Neural cell (in vitro differentiated cells): ENCODE measurements around the gene NINL. TPM values are rescaled to one million over a fixed set of nuclear protein-coding genes. Genes with fewer than 3 reads are reported as not detected.

ENCODE experiments used
- H2AFZ ChIP-seq: fragments of 200-600, 300-800 bp; sonication (generic), shearing (Covaris generic); 2 replicates; pipeline ENCODE4 v1.6.0; 2014; ENCODE audit warnings: low read depth, mild to moderate bottlenecking, antibody characterized with exemption, low read length, moderate library complexity
- H3F3A ChIP-seq: fragments of 200-600 bp; shearing (Covaris generic); 2 replicates; pipeline ENCODE4 v1.6.1; 2016; ENCODE audit warnings: mild to moderate bottlenecking, moderate library complexity, mixed read lengths, antibody characterized with exemption, low read length; ENCODE audit not compliant: insufficient read depth, poor library complexity, severe bottlenecking
- H3K27ac ChIP-seq: fragments of 200-600, 300-800 bp; sonication (generic), shearing (Covaris generic); 2 replicates; pipeline ENCODE4 v1.5.1; 2014; ENCODE audit warnings: mild to moderate bottlenecking, low read length, moderate library complexity
- H3K27me3 ChIP-seq: fragments of 300-800, 200-600 bp; sonication (generic), shearing (Covaris generic); 2 replicates; pipeline ENCODE4 v1.6.0; 2014; ENCODE audit warnings: mild to moderate bottlenecking, low read depth, low read length, moderate library complexity; ENCODE audit not compliant: insufficient read depth
- H3K36me3 ChIP-seq: fragments of 300-800, 200-600 bp; sonication (generic), shearing (Covaris generic); 2 replicates; pipeline ENCODE4 v1.5.1; 2014; ENCODE audit warnings: mild to moderate bottlenecking, antibody characterized with exemption, low read length, moderate library complexity; ENCODE audit not compliant: insufficient read depth
- H3K4me2 ChIP-seq: fragments of 300-800, 200-600 bp; sonication (generic), shearing (Covaris generic); 2 replicates; pipeline ENCODE4 v1.6.0; 2014; ENCODE audit warnings: mild to moderate bottlenecking, low read length
- H3K4me3 ChIP-seq: fragments of 300-800, 200-600 bp; sonication (generic), shearing (Covaris generic); 2 replicates; pipeline ENCODE4 v1.5.1; 2014; ENCODE audit warnings: mild to moderate bottlenecking, low read length, moderate library complexity
- H3K79me2 ChIP-seq: fragments of 200-600 bp; shearing (Covaris generic); replicated peaks from 2 replicates; pipeline ENCODE4 v1.6.0; 2014; ENCODE audit warnings: mild to moderate bottlenecking, low read length, moderate library complexity; ENCODE audit not compliant: insufficient read depth
- H3K9ac ChIP-seq: fragments of 300-800, 200-600 bp; sonication (generic), shearing (Covaris generic); 2 replicates; pipeline ENCODE4 v1.6.1; 2016; ENCODE audit warnings: mild to moderate bottlenecking, low read length, mixed read lengths
- H3K9me2 ChIP-seq: fragments of 200-600 bp; shearing (Covaris generic); 2 replicates; pipeline ENCODE4 v1.6.1; 2016; ENCODE audit warnings: mild to moderate bottlenecking, low read length, mixed read lengths; ENCODE audit not compliant: insufficient read depth
- H3K9me3 ChIP-seq: fragments of 200-600, 300-800 bp; sonication (generic), shearing (Covaris generic); 2 replicates; pipeline ENCODE4 v1.6.1; 2016; ENCODE audit warnings: mild to moderate bottlenecking, mixed run types, low read length, moderate library complexity, mixed read lengths
- H4K20me1 ChIP-seq: fragments of 200-600 bp; shearing (Covaris generic); 2 replicates; pipeline ENCODE4 v1.6.1; 2016; ENCODE audit warnings: mild to moderate bottlenecking, mixed run types; ENCODE audit not compliant: insufficient read depth
- CTCF ChIP-seq: fragments of 450-650 bp; IDR thresholded peaks from 2 replicates; pipeline ENCODE4 v1.5.1; 2014; ENCODE audit warnings: antibody characterized with exemption, mild to moderate bottlenecking, moderate library complexity; ENCODE audit not compliant: poor library complexity, severe bottlenecking
- EZH2 ChIP-seq: fragments of 200-600, 300-800 bp; shearing (Covaris generic), sonication (generic); IDR thresholded peaks from 2 replicates; pipeline ENCODE4 v1.6.1; 2014; ENCODE audit warnings: antibody characterized with exemption, low read length, borderline replicate concordance, mild to moderate bottlenecking; ENCODE audit not compliant: insufficient read depth, poor library complexity, severe bottlenecking
- MXI1 ChIP-seq: fragments of 450-650 bp; conservative IDR thresholded peaks from 2 replicates; pipeline ENCODE4 v1.6.1; 2014; ENCODE audit warnings: antibody characterized with exemption, mild to moderate bottlenecking; ENCODE audit not compliant: poor library complexity, severe bottlenecking
- RAD21 ChIP-seq: fragments of 450-650 bp; conservative IDR thresholded peaks from 2 replicates; pipeline ENCODE4 v1.6.1; 2014; ENCODE audit warnings: antibody characterized with exemption, mild to moderate bottlenecking, moderate library complexity
- SMC3 ChIP-seq: fragments of 450-650 bp; conservative IDR thresholded peaks from 2 replicates; pipeline ENCODE4 v1.6.1; 2014; ENCODE audit warnings: antibody characterized with exemption, mild to moderate bottlenecking, moderate library complexity; ENCODE audit not compliant: poor library complexity
- TAF1 ChIP-seq: IDR thresholded peaks from 2 replicates; pipeline ENCODE4 v1.6.1; 2012; ENCODE audit warnings: low read depth
- polyA plus RNA-seq: library from polyadenylated mRNA; depleted of rRNA; stranded (reverse); fragments of >200 nt; gene quantifications from 2 replicates; pipeline ENCODE4 v1.2.3, GENCODE V29; 2014

Gene NINL
- polyA plus RNA-seq, 1 donor from 2014 or later, result 49.6 TPM

- H2AFZ ChIP-seq, result no peak overlapping the region
- no peak overlapping the region for H3K9ac ChIP-seq
- H3F3A ChIP-seq, result no peaks in the 10 kb centered on the region
- H3K79me2 ChIP-seq, result no peaks in the 10 kb centered on the region
- no peaks in the 10 kb centered on the region for H3K36me3 ChIP-seq
- no peaks in the 10 kb centered on the region for H4K20me1 ChIP-seq
- no peak overlapping the region for H3K4me2 ChIP-seq
- H3K9me2 ChIP-seq, result no peaks in the 10 kb centered on the region
- no peak overlapping the region for H3K27ac ChIP-seq
- TF ChIP-seq CTCF (no peak), TAF1 (no peak), RAD21 (no peak), MXI1 (no peak), SMC3 (no peak)
- H3K27me3 ChIP-seq, result no peaks in the 10 kb centered on the region
- H3K9me3 ChIP-seq, result no peaks in the 10 kb centered on the region
- H3K4me3 ChIP-seq, result no peak overlapping the region
These were observed 85.4 kb downstream of the NINL start for GRCh38 chr20:25499855-25500434.

GRCh38 chr20:25499031-25499430 lies 86.3 kb downstream of the NINL start:
- no peak for TF ChIP-seq EZH2
- H3K9me2 ChIP-seq, result no peaks in the 10 kb centered on the region

GRCh38 chr20:25498280-25498606 lies 87.1 kb downstream of the NINL start:
- Histone ChIP-seq H3K9me3 (no peaks in the 10 kb centered on the region), H3K4me2 (no peak overlapping the region), H4K20me1 (no peaks in the 10 kb centered on the region), H3K9me2 (no peaks in the 10 kb centered on the region), H2AFZ (no peak overlapping the region), H3K4me3 (no peak overlapping the region), H3K79me2 (no peaks in the 10 kb centered on the region), H3K27ac (no peak overlapping the region), H3F3A (no peaks in the 10 kb centered on the region), H3K36me3 (no peaks in the 10 kb centered on the region), H3K27me3 (no peaks in the 10 kb centered on the region), H3K9ac (no peak overlapping the region)
- TF ChIP-seq CTCF, result no peak
- no peak for TF ChIP-seq TAF1

More at GRCh38 chr20:25499031-25499430, 86.3 kb downstream of the NINL start:
- no peak overlapping the region for H3K27ac ChIP-seq
- H3F3A ChIP-seq, result no peaks in the 10 kb centered on the region
- H4K20me1 ChIP-seq, result no peaks in the 10 kb centered on the region
- no peak overlapping the region for H2AFZ ChIP-seq
- H3K27me3 ChIP-seq, result no peaks in the 10 kb centered on the region
- no peak overlapping the region for H3K4me2 ChIP-seq
- H3K4me3 ChIP-seq, result no peak overlapping the region
- no peaks in the 10 kb centered on the region for H3K36me3 ChIP-seq
- H3K9me3 ChIP-seq, result no peaks in the 10 kb centered on the region
- no peak overlapping the region for H3K9ac ChIP-seq
- H3K79me2 ChIP-seq, result no peaks in the 10 kb centered on the region
